Right kidney (tissue), 9 donors: Measurements from ENCODE around the gene OR51G1.
"Not testable (repeated sequence)": the region's sequence is repeated elsewhere in the genome, so short reads cannot be mapped to it uniquely, and the experiment has no call there.

Source experiments
- DNase-seq: peaks from one replicate; pipeline ENCODE4 v3.0.0-alpha.2; 2016
- long read RNA-seq, 8 donors: transcript quantifications; one replicate each; lab custom pipeline, GENCODE V29; 2026

The OR51G1 gene
- long read RNA-seq, donor 1: 0 reads
- long read RNA-seq, donor 2: 0 reads
- long read RNA-seq, donor 3: 0 reads
- long read RNA-seq, donor 4: 0 reads
- long read RNA-seq, donor 5: 0 reads
- long read RNA-seq, donor 6: 0 reads
- long read RNA-seq, donor 7: 0 reads
- long read RNA-seq, donor 8: 0 reads

GRCh38 chr11:4924239-4924638 is at the start of gene OR51G1:
OR51G1 (minus strand) TSS chr11:4924339; CDS start chr11:4924339, 0 bp downstream.
- DNase-seq: no peak

- DNase-seq: no peak
Observed at GRCh38 chr11:4962816-4963215, 38.7 kb upstream of the OR51G1 start.

GRCh38 chr11:4960877-4961276 is 36.7 kb upstream of the OR51G1 start:
- no peak for DNase-seq

- DNase-seq: no peak
Observed at GRCh38 chr11:4957396-4957795, 33.3 kb upstream of the OR51G1 start.

- DNase-seq: not testable (repeated sequence)
Observed at GRCh38 chr11:4955613-4956012, 31.5 kb upstream of the OR51G1 start, which contains the start of gene OR51A2. OR51A2 (minus strand) TSS chr11:4955713; CDS start chr11:4955713, 0 bp downstream.

GRCh38 chr11:4947505-4947904 is 23.4 kb upstream of the OR51G1 start, which contains the start of gene OR51A4:
OR51A4 (minus strand) TSS chr11:4947605; CDS start chr11:4947100, 505 bp downstream.
- no peak for DNase-seq

- DNase-seq: no peak
Observed at GRCh38 chr11:4936745-4937144, 12.6 kb upstream of the OR51G1 start.

GRCh38 chr11:4932751-4933150 is 8.6 kb upstream of the OR51G1 start:
- no peak for DNase-seq

- no peak for DNase-seq
Observed at GRCh38 chr11:4926608-4927007, 2.5 kb upstream of the OR51G1 start.

- no peak for DNase-seq
Observed at GRCh38 chr11:4922304-4922703, 1.8 kb downstream of the OR51G1 start.

GRCh38 chr11:4921796-4922195 is 2.3 kb downstream of the OR51G1 start:
- no peak for DNase-seq

GRCh38 chr11:4919250-4919649 is 4.9 kb downstream of the OR51G1 start, which contains the start of gene OR51G2:
OR51G2 (minus strand) TSS chr11:4919350; CDS start chr11:4915663, 3,687 bp downstream.
- no peak for DNase-seq

GRCh38 chr11:4916581-4916980 is 7.6 kb downstream of the OR51G1 start:
- DNase-seq: no peak

GRCh38 chr11:4903484-4903883 is 20.7 kb downstream of the OR51G1 start, which contains the start of gene OR51A7:
OR51A7 (plus strand) TSS chr11:4903783; CDS start chr11:4907370, 3,587 bp downstream.
- DNase-seq: no peak

- no peak for DNase-seq
Observed at GRCh38 chr11:4891996-4892640, 32.0 kb downstream of the OR51G1 start.

- no peak for DNase-seq
Observed at GRCh38 chr11:4890279-4890678, 33.9 kb downstream of the OR51G1 start.

GRCh38 chr11:4887591-4887990 is 36.5 kb downstream of the OR51G1 start:
- DNase-seq: no peak

GRCh38 chr11:4886186-4886585 is 38.0 kb downstream of the OR51G1 start:
- no peak for DNase-seq

GRCh38 chr11:4884361-4884760 is 39.8 kb downstream of the OR51G1 start:
- no peak for DNase-seq

GRCh38 chr11:4882543-4882942 is 41.6 kb downstream of the OR51G1 start:
- peak; percentile 3 for DNase-seq

GRCh38 chr11:4881860-4882500 is 42.2 kb downstream of the OR51G1 start, which contains the start of gene OR51T1:
OR51T1 (plus strand) TSS chr11:4881900; CDS start chr11:4881900, 0 bp downstream.
- DNase-seq: peak; percentile 3

GRCh38 chr11:4881188-4881587 is 43.0 kb downstream of the OR51G1 start:
- DNase-seq: no peak
